ENCODE results near the gene CUEDC2.

Gene CUEDC2

GRCh38 chr10:102432162-102432950 is at the start of gene CUEDC2:
Gene CUEDC2, minus strand, starts transcription at chr10:102432574. Its CDS starts 7,386 bp downstream, at chr10:102425188.
- H3K27ac ChIP-seq, result peak within 1 kb of the TSS; percentile 81
- TF ChIP-seq ZFX (IDR thresholded peaks at IDR 0.05; ENCODE audit: borderline replicate concordance) (no peak), CTCF (IDR thresholded peaks at IDR 0.05) (no peak)

- no peak overlapping the region for H3K27ac ChIP-seq
- TF ChIP-seq ZFX (IDR thresholded peaks at IDR 0.05; ENCODE audit: borderline replicate concordance) (no peak), CTCF (IDR thresholded peaks at IDR 0.05) (no peak)
These were observed 48.0 kb upstream of the CUEDC2 start for GRCh38 chr10:102480396-102480795.

- H3K27ac ChIP-seq, result no peak overlapping the region
- no peak for TF ChIP-seq CTCF (IDR thresholded peaks at IDR 0.05)
- TF ChIP-seq ZFX (IDR thresholded peaks at IDR 0.05; ENCODE audit: borderline replicate concordance), result no peak
These were observed 47.3 kb upstream of the CUEDC2 start for GRCh38 chr10:102479651-102480050.

GRCh38 chr10:102476466-102477141 is 44.2 kb upstream of the CUEDC2 start:
- no peak overlapping the region for H3K27ac ChIP-seq
- TF ChIP-seq CTCF (IDR thresholded peaks at IDR 0.05) (no peak), ZFX (IDR thresholded peaks at IDR 0.05; ENCODE audit: borderline replicate concordance) (no peak)

- TF ChIP-seq CTCF (IDR thresholded peaks at IDR 0.05), result no peak
- TF ChIP-seq ZFX (IDR thresholded peaks at IDR 0.05; ENCODE audit: borderline replicate concordance), result no peak
These were observed 43.2 kb upstream of the CUEDC2 start for GRCh38 chr10:102475451-102476040.

GRCh38 chr10:102473445-102474331 is 41.3 kb upstream of the CUEDC2 start:
- no peak for TF ChIP-seq ZFX (IDR thresholded peaks at IDR 0.05; ENCODE audit: borderline replicate concordance)
- TF ChIP-seq CTCF (IDR thresholded peaks at IDR 0.05), result no peak

More at GRCh38 chr10:102475451-102476040, 43.2 kb upstream of the CUEDC2 start:
- H3K27ac ChIP-seq, result no peak overlapping the region

More at GRCh38 chr10:102473445-102474331, 41.3 kb upstream of the CUEDC2 start:
- H3K27ac ChIP-seq, result no peak overlapping the region

All from 22Rv1 (cell line).